ENCODE measurements around the gene DOC2A.

Gene DOC2A

GRCh38 chr16:30005341-30006094 is 5.3 kb downstream of the DOC2A start:
- peak; percentile 45 for DNase-seq (ENCODE audit: low spot score)

GRCh38 chr16:30004811-30005242 is 6.0 kb downstream of the DOC2A start:
- no peak for DNase-seq (ENCODE audit: low spot score)

- no peak for DNase-seq (ENCODE audit: low spot score)
These were observed 6.4 kb downstream of the DOC2A start for GRCh38 chr16:30004424-30004776.

- DNase-seq (ENCODE audit: low spot score): no peak
These were observed 7.0 kb downstream of the DOC2A start for GRCh38 chr16:30003670-30004423.

- no peak for DNase-seq (ENCODE audit: low spot score)
These were observed 8.0 kb downstream of the DOC2A start for GRCh38 chr16:30002614-30003346.

GRCh38 chr16:30000735-30001631 is 9.8 kb downstream of the DOC2A start:
- DNase-seq (ENCODE audit: low spot score): no peak

- no peak for DNase-seq (ENCODE audit: low spot score)
These were observed 11.2 kb downstream of the DOC2A start for GRCh38 chr16:29999605-30000004.

- no peak for DNase-seq (ENCODE audit: low spot score)
These were observed 14.0 kb downstream of the DOC2A start for GRCh38 chr16:29996766-29997250.

- DNase-seq (ENCODE audit: low spot score): peak; percentile 98
These were observed 14.7 kb downstream of the DOC2A start, which contains the start of gene INO80E for GRCh38 chr16:29995911-29996765. TSS of gene INO80E (plus strand) at chr16:29996241. CDS start at chr16:29996311, 70 bp downstream.

GRCh38 chr16:29995324-29995910 is 15.4 kb downstream of the DOC2A start, which contains the start of gene HIRIP3:
TSS of gene HIRIP3 (minus strand) at chr16:29995617. CDS start at chr16:29995605, 12 bp downstream.
- peak; percentile 85 for DNase-seq (ENCODE audit: low spot score)

- peak; percentile 75 for DNase-seq (ENCODE audit: low spot score)
These were observed 16.1 kb downstream of the DOC2A start for GRCh38 chr16:29994600-29995323.

GRCh38 chr16:29993903-29994599 is 16.8 kb downstream of the DOC2A start:
- no peak for DNase-seq (ENCODE audit: low spot score)

GRCh38 chr16:29993191-29993902 is 17.5 kb downstream of the DOC2A start:
- no peak for DNase-seq (ENCODE audit: low spot score)

- DNase-seq (ENCODE audit: low spot score): no peak
These were observed 18.4 kb downstream of the DOC2A start for GRCh38 chr16:29992344-29992967.

GRCh38 chr16:29991571-29991904 is 19.3 kb downstream of the DOC2A start:
- DNase-seq (ENCODE audit: low spot score): no peak

GRCh38 chr16:29990883-29991570 is 19.8 kb downstream of the DOC2A start:
- no peak for DNase-seq (ENCODE audit: low spot score)

GRCh38 chr16:29990034-29990433 is 20.8 kb downstream of the DOC2A start:
- DNase-seq (ENCODE audit: low spot score): no peak

All from CD4-positive, alpha-beta T cell treated with Interleukin-2 at 100 ng/mL for 4 hours (primary cell).